GM23248 (cell line): ENCODE results near the gene GTF2H2C.
"Not testable (repeated sequence)": the region's sequence is repeated elsewhere in the genome, so short reads cannot be mapped to it uniquely, and the experiment has no call there.

Experiments used
- EZH2 ChIP-seq: fragments of 200-600 bp; sonication (generic); IDR thresholded peaks from 2 replicates; pipeline ENCODE4 v1.6.1; 2018; ENCODE audit warnings: antibody characterized with exemption, mild to moderate bottlenecking; ENCODE audit not compliant: insufficient read depth, poor library complexity, severe bottlenecking
- EZH2phosphoT487 ChIP-seq: fragments of 200-600 bp; sonication (generic); IDR thresholded peaks from 2 replicates; pipeline ENCODE4 v1.6.1; 2018; ENCODE audit warnings: antibody characterized with exemption, moderate library complexity, mild to moderate bottlenecking, low read depth; ENCODE audit not compliant: insufficient read depth

DNA sequence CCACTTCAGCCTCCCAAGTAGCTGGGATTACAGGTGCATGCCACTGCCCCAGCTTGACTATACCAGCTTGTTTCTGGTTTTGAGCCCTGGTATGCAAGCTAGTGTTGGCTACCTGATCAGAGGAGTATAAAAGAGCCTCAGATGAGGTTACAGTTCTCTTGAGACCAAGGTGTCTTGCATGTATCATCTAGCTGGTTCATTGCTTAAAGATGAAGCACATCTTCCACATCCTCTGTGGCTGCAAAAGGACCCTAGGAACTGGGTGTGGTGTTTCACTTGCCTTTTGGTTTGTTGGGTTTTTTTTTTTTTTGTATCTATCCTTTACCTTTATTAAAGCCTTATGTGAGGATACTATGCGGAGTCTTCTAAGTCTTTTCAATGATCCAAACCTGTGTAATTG lies 47.8 kb downstream of the GTF2H2C start:
- not testable (repeated sequence) for TF ChIP-seq EZH2, EZH2phosphoT487
